Bone marrow (tissue), 2 donors: Measurements from ENCODE around the gene COPZ1.
A peak's percentile ranks its signal among the peaks of the same experiment; 100 is the strongest.
"Not testable (repeated sequence)": the region's sequence is repeated elsewhere in the genome, so short reads cannot be mapped to it uniquely, and the experiment has no call there.

Experiments
- DNase-seq, 2 donors: peaks; one replicate each; lab custom pipeline; 2025; lab: John Stamatoyannopoulos, UW

COPZ1 gene

GRCh38 chr12:54294953-54295566 lies 29.9 kb upstream of the COPZ1 start:
- DNase-seq, result no peak

- DNase-seq, result no peak
These were observed 28.4 kb upstream of the COPZ1 start for GRCh38 chr12:54296393-54297099.

- DNase-seq, result no peak
These were observed 26.0 kb upstream of the COPZ1 start for GRCh38 chr12:54298904-54299303.

- DNase-seq, result peak in 1 of 2 donors; percentile 27
These were observed 25.3 kb upstream of the COPZ1 start for GRCh38 chr12:54299515-54300224.

GRCh38 chr12:54300225-54300731 lies 24.7 kb upstream of the COPZ1 start:
- no peak for DNase-seq

GRCh38 chr12:54300732-54301427 lies 24.1 kb upstream of the COPZ1 start, which contains the start of gene NFE2:
Gene NFE2 (minus strand): TSS chr12:54301015. CDS start chr12:54295248, 5,767 bp downstream.
- peak in 1 of 2 donors; percentile 29 for DNase-seq

GRCh38 chr12:54301428-54302048 lies 23.4 kb upstream of the COPZ1 start:
- DNase-seq, result no peak

GRCh38 chr12:54303640-54304039 lies 21.3 kb upstream of the COPZ1 start:
- DNase-seq, result no peak

- DNase-seq, result peak; percentile 39 to 88
These were observed 20.6 kb upstream of the COPZ1 start for GRCh38 chr12:54304187-54304810.

GRCh38 chr12:54306925-54307741 lies 17.8 kb upstream of the COPZ1 start:
- DNase-seq, result peak; percentile 50 to 88

- DNase-seq, result no peak
These were observed 13.9 kb upstream of the COPZ1 start for GRCh38 chr12:54311051-54311450.

- DNase-seq, result not testable (repeated sequence)
These were observed 12.6 kb upstream of the COPZ1 start for GRCh38 chr12:54312309-54312708.

GRCh38 chr12:54321363-54321762 lies 3.6 kb upstream of the COPZ1 start:
- DNase-seq, result no peak

GRCh38 chr12:54325442-54326109 lies 645 bp downstream of the COPZ1 start:
- DNase-seq, result not testable (repeated sequence)

GRCh38 chr12:54328595-54329337 lies 3.8 kb downstream of the COPZ1 start:
- no peak for DNase-seq

GRCh38 chr12:54329759-54330158 lies 4.8 kb downstream of the COPZ1 start:
- DNase-seq, result no peak

- DNase-seq, result no peak
These were observed 5.5 kb downstream of the COPZ1 start for GRCh38 chr12:54330442-54330841.

GRCh38 chr12:54331461-54331860 lies 6.5 kb downstream of the COPZ1 start:
- no peak for DNase-seq

GRCh38 chr12:54333420-54334034 lies 8.6 kb downstream of the COPZ1 start:
- DNase-seq, result no peak
